Stimulated activated naive CD4-positive, alpha-beta T cell (primary cell): ENCODE results near the gene KIAA1328.

Experiments
- DNase-seq, 6 experiments: peaks; one replicate each; lab custom pipeline; 2025; lab: John Stamatoyannopoulos, UW

KIAA1328 gene

GRCh38 chr18:37219257-37219656, 390.3 kb downstream of the KIAA1328 start:
- no peak for DNase-seq

- no peak for DNase-seq
Measured at GRCh38 chr18:37222354-37222998, 393.5 kb downstream of the KIAA1328 start.

DNA sequence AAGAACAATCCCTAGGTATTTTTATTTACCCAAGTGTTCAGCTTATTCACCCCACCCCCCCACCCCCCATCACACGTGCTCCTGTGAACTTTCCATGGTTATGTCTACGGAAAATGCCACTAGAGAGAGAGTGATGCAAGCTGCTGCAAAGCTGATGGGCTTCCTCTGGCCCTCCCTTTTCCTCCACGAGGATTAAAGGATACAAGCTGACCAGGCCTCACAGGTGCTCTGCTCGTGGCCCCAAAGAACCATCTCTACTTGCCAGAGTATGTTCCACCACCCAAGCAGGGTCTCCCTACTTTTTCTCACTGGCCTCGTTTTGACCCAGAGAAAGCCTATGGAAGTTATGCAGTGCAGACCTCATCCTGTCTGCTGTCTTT, 394.1 kb downstream of the KIAA1328 start:
- DNase-seq = no peak

DNA sequence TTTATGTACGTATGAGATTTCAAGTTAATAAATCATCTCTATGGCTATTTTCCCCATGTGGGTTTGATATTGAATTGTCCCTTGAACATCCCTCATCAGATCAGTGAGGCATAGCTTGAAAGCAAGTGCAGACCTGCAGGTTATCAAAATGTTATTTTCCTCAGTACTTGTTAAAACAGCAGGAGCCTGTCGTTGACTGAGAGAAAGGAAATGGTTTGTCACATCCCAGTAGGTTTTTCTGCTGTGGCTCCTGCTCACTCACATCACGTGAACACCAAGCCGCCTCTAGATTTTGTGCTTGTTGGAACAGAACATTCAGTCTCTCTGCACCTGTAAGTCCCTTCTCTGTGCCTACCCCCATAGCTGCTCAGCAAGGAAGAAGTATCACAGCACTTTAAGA, 396.4 kb downstream of the KIAA1328 start:
- DNase-seq = no peak

- no peak for DNase-seq
Measured at GRCh38 chr18:37230768-37231167, 401.8 kb downstream of the KIAA1328 start.

- DNase-seq = no peak
Measured at GRCh38 chr18:37231251-37231650, 402.3 kb downstream of the KIAA1328 start.

DNA sequence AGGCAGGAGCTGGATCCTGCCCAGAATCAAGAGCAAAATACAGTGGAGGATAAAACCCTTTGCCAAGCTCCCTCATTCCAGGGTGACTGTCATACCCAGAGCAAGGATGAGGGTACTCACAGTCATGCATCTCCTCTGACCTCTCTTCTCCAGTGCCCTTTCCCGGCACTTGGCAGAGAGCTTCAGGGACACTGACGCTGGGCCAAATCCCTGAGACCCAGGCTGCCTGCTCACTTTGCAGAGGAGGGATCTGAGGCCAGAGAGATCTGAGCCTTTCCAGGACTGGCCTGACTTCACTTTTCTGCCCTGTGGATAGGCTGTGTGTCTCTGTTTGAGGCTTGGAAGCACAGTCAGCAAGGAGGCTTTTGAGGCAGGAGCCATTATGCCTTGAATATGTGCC, 406.7 kb downstream of the KIAA1328 start:
- DNase-seq = no peak

DNA sequence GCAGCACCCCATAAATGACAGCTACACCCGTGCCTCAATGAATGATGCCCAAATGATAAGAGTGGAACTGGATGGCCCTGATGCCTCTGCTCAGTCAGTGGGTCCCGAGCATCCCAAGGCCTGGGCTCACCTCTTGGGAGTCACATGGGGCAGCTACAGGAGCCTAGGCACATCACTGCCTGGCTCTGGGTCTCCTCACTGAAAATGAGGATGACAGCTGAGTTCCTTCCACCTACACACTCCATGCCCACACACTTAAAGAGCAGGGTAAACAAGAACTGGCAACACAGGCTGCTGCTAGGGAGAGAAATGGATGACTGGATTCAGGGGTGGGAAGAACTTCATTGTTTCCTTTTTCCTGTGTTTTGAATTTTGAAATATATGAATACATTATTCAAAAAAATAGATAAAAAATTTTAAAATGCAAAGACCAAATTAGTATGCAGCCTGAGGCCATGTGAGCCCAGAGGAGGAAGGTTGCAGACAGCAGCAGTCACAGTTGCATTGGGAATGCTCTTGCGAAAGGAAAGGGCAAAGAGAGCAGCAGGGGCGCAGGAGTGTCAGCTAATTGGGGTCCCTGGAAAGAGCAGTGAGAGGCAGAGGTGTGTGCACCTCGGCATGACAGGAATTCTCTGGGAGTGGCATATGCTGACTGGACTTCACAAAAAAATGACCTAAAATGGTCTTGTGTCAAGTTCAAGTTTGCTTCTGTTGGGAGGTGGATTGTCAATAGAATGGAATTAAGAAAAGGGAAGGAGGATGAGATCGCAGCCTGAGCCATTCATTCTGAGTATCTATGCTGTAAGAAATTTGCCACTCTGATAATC, 409.6 kb downstream of the KIAA1328 start:
- no peak for DNase-seq

DNA sequence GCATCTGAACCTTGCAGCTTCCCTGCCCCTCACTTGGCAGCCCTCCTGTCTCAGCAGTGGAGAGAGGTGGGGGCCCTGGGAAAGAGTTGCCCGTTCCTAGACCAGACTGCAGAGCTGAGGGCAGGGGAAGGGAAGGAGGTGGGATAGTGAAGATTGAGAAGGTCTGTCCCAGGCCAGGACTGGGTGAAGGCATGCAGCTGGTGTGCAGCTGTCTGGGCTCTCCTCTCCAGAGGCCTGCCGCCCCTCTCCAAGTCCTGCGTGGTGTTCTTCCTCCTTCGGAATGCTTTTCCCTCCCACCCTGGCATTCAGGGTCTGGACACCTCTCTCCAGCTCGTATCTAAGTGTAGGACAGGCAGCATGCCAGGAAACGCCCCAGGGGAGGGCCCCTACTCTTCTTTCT, 413.2 kb downstream of the KIAA1328 start:
- no peak for DNase-seq

GRCh38 chr18:37242826-37243560, 414.1 kb downstream of the KIAA1328 start:
- DNase-seq = no peak

DNA sequence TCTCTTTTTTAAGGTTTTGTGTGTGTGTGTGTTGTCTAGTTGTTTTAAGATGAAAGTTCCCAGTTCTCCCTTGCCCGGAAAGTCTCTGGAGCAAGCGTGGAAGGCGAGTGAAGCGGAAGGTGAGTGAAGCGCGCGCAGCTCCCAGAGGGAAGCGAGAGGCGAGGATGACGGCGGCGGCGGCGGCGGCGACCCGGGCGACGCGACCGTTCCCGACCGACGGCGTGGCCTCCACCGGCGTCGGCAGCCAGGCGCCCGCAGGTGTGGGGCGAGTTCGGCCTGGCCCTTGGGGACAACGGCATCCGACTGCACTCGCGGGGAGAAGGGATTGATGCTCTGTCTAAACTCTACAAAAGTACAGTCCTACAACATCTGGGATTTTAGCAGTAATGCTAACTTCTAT, 414.8 kb downstream of the KIAA1328 start:
- no peak for DNase-seq

DNA sequence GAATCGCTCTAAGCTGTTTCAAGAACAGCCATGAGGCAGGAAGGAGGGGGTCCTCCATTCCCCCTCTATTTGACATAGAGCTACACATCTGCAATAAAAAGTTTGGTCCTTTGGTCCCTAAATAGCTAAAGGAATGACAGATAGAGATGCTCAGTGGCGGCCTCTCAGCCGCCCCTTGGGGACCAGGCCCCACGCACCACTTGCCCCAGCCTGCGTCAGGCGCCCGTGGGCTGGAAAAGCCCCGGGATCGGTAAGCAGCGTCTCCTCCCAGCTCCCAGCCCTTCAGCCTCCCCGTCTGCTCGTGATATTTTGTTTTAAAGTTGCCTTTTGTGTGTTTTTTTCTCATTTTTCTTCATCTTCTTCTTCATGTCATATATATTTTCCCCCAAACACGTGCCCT, 415.7 kb downstream of the KIAA1328 start:
- no peak for DNase-seq

DNA sequence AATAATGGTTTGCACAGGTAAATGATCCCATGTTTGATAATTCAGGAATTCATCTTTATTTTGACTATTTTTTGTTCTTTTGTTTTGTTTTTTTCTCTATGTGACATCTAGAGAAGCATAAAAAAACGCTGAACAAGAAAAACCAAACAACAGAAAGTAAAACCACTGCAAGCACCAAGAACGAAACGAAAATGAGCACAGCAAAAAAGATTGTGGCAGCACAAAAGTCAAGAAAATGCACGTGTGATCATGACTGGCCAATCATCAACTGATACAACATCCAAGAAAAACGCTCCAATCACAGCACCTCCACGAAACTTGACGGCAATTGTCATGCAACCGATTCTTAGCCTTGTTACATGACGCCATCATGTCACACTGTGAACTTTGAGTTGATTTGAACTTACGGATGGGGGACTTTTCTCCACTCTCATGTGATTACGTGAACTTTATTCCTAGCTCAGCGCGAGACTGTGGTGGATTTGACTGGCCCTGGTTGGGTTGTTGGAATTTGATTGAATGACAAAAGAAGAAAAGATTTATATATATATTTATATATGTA, 417.9 kb downstream of the KIAA1328 start:
- no peak for DNase-seq

- no peak for DNase-seq
Measured at GRCh38 chr18:37247497-37248161, 418.7 kb downstream of the KIAA1328 start.

DNA sequence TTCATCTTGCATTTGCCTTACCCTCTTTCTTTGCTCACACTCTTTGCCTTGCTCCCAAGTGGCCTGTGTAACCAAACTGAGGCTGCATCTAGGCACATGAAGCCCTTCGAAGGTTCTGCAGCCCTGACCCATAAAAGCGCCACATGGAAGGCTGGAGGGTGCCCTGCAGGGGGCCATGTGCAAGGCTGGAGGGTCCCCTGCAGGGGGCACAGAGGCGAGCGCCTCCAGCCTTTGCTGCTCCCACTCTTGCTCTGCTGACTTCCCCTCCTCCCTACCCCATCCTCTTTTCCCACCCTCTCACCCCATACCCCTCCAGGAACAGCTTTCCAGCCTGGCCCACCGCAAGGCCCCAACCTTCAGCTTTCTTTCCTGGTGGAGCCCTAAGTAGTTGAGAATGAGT, 419.4 kb downstream of the KIAA1328 start:
- no peak for DNase-seq

DNA sequence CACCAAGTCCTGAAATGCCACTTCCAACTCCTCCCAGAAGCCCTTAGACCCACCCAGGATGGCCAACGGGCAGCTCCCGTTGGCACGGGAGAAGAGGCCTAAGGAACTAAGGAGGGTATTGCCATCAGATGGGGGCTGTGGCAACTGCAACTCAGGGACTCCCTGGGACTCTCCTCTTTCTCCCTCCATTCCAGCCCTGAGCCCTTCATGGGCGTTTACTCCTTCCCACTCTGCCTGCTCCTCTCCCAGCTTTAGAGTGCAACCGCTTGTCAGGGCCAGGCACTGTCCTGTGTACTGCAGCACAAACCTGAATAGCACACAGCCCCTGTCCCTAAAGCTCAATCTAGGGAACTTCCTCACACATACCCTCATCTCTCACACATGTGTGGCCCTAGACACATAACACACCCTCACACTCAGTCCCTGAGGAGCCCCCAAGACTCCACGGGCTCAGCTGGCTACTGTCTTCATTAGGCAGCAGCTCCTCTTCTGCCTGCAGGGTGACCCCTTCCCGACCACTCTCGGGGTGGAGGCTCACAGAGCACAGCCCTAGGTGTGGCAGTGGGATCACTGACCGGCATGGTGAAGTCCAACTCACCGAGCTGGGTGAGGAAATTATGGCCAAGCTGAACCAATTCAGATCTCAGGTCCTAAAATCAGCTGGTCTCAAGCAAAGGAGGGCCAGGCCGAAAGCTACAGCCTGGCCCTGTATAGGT, 420.4 kb downstream of the KIAA1328 start:
- no peak for DNase-seq

- no peak for DNase-seq
Measured at GRCh38 chr18:37249895-37250618, 421.1 kb downstream of the KIAA1328 start.

DNA sequence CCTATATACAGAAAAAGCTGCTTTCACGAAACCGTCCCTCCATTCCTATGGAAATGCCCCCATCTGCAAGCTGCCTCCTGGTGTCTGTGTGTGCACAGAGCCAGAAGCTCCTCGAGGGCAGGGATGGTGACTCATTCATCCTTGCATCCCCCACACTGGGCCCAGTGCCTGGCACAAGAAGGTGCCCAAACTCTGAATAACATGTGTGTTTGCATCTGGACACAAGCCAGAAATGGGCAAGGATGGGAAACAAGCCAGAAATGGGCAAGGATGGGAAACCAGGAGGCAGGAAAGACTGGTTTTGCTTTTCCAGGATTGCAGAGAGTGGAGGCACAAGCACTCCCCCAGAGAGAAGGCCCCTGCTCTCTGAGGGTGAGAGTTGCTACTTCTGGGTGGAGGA, 422.8 kb downstream of the KIAA1328 start:
- DNase-seq = no peak

GRCh38 chr18:37252342-37252741, 423.4 kb downstream of the KIAA1328 start:
- no peak for DNase-seq

DNA sequence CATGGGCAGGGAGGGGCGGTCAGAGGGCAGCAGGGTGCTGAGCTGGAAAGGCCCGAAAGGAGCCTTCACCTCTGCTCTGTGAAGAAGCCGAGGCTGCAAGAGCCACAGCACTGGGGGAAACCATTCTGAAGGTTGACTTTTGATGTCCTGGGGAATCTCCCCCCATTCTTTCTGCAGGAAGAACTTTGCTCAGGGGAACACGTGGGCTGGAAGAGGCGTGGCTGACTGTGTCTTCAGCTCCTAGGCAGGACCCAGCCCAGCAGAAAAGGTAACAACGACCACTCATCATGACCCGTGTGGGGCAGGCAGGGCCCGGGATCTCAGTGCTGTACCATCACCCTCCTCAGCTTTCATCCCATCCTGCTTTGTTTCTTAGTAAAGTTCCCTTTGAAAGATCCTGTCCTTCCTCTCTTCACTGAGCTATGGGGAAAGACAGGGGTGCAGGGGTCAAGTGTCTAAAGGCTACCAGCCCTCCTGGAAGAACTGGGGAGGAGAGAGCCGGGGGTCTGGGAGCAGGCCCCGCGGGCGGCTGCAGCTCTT, 424.0 kb downstream of the KIAA1328 start:
- no peak for DNase-seq
